Heart left ventricle (tissue), 13 donors: ENCODE measurements around the gene ADGRB2.

ENCODE experiments used
- POLR2A ChIP-seq, 2 donors: fragments of 450-650 bp; IDR thresholded peaks; one replicate each; pipeline ENCODE4 v1.6.1; 2017; ENCODE audit warnings: antibody characterized with exemption in 2 of 2, mild to moderate bottlenecking in 2 of 2, moderate library complexity in 2 of 2
- TF ChIP-seq, protein P1 (sequence below), 12 donors: fragments of 200-600 bp; sonication (generic) in 4 of 12; IDR thresholded peaks; one replicate each; pipeline versions ENCODE4 v1.5.0 to v1.8.0; 2018 to 2022; ENCODE audit warnings: antibody characterized with exemption in 12 of 12, mild to moderate bottlenecking in 5 of 12
- donor health status: ischemic (EF 13 %, LVEDD 7.1; RV severe dilation, severe dysfunction).
- donor health status: DM: no; HTN: yes; CAD: no.
- donor health status: DM: no; HTN: no; CAD: no.
- donor health status: ischemic (EF 25% LVEDD 6.9; RV normal size, moderate dysfunction).
- donor health status: ischemic (EF 25% LVEDD 5.7; RV mildly dilated, moderate dysfunction).
- donor health status: ischemic (EF 35%, LVEDD 5.7; RV mildly dilated, moderate dysfunction).
- donor health status: nonischemic (EF 11% LVEDD 7.7; RV severe dilation, severe dysfunction).
- donor health status: DM: yes; HTN: yes; CAD: no.
- donor health status: PGD.
- donor health status: ischemic (EF 29% LVEDD 5.4; RV normal size, mild dysfunction).
- donor health status: nonischemic (EF 23%, LVEDD 6.1; RV moderate dilation, normal function).

GRCh38 chr1:31764312-31765040, at the start of gene ADGRB2:
- TF ChIP-seq, protein P1, sequence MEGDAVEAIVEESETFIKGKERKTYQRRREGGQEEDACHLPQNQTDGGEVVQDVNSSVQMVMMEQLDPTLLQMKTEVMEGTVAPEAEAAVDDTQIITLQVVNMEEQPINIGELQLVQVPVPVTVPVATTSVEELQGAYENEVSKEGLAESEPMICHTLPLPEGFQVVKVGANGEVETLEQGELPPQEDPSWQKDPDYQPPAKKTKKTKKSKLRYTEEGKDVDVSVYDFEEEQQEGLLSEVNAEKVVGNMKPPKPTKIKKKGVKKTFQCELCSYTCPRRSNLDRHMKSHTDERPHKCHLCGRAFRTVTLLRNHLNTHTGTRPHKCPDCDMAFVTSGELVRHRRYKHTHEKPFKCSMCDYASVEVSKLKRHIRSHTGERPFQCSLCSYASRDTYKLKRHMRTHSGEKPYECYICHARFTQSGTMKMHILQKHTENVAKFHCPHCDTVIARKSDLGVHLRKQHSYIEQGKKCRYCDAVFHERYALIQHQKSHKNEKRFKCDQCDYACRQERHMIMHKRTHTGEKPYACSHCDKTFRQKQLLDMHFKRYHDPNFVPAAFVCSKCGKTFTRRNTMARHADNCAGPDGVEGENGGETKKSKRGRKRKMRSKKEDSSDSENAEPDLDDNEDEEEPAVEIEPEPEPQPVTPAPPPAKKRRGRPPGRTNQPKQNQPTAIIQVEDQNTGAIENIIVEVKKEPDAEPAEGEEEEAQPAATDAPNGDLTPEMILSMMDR (IDR thresholded peaks at IDR 0.05) = peak in 2 of 12 donors; percentile 16 to 18
- TF ChIP-seq POLR2A (IDR thresholded peaks at IDR 0.05) = no peak
